Lower leg skin (tissue), 4 donors: Measurements from ENCODE around the gene CLMP. TPM values are rescaled to one million over a fixed set of nuclear protein-coding genes. Genes with fewer than 3 reads are reported as not detected.

Experiments
- DNase-seq, 2 donors: peaks; one replicate each; pipeline ENCODE4 v3.0.0-alpha.2; 2019; ENCODE audit warnings: low spot score in 2 of 2
- H3K4me3 ChIP-seq: fragments of 200-600 bp; sonication (generic); 2 replicates; pipeline ENCODE4 v1.5.1; 2017; ENCODE audit warnings: mild to moderate bottlenecking, low read depth; ENCODE audit not compliant: poor library complexity, severe bottlenecking
- POLR2A ChIP-seq, 2 donors: fragments of 450-650 bp; IDR thresholded peaks; one replicate each; pipeline ENCODE4 v1.6.1; 2016 to 2017; ENCODE audit warnings: antibody characterized with exemption in 2 of 2, mild to moderate bottlenecking in 1 of 2, moderate library complexity in 1 of 2
- WGBS, 2 donors: methylation state at CpG; one replicate each; pipeline ENCODE4 v1.1.5; 2018; 5-methylcytosine and 5-hydroxymethylcytosine counted together
- intact Hi-C: fragments of 100-400 bp; cut with DNase I; formaldehyde crosslinking; loops from one replicate; pipeline ENCODE4 v1.15.0; 2023; ENCODE audit warnings: low total_unique reads
- total RNA-seq, 4 donors: library from RNA; depleted of rRNA; stranded (reverse); fragments of >200 nt; gene quantifications; one replicate each; pipeline ENCODE4 v1.1.0, GENCODE V29; 2016
- TF ChIP-seq, protein P1 (sequence below), 3 donors: fragments of 450-650 bp; IDR thresholded peaks; one replicate each; pipeline ENCODE4 v1.5.1; 2016; ENCODE audit warnings: antibody characterized with exemption in 3 of 3, mild to moderate bottlenecking in 3 of 3, moderate library complexity in 2 of 3

The CLMP gene
- total RNA-seq, 4 donors from 2014 or later: 7.6 to 27.0 (median 17.7) TPM

DNA sequence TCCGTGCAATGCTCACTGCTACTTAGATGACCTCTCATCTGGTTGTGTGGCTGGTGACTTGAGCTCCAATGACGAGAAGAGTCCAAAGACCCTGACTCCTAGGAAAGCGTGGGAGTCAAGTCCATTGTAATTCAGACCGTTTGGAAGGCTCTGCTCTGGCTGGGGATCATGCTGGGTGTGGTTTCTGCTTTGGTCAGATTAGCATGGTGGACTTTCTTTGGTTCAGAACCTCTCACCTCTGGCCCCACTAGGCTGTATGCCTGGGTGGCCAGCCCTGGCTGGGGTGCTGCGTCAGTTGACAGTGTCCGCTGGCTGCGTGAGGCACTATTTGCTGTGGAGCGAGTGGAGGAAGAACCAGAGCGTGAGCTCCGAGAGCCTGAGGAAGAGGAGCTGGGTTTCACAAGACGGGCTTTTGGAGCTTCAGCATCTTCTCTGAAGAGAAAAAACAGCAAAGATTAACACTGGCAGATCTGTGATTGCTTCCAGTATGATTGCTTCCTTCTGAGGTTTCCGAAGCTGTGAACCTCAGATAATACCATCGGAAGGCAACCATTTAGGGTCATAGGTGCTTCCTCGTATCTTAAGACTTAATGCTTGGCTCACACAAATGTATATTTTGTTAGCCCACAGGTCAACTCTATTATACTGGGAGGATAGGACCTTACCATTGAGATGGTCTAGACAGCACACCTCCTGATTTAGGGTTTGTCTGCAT, 121.5 kb downstream of the CLMP start:
- no peak for TF ChIP-seq POLR2A (IDR thresholded peaks at IDR 0.05)
- TF ChIP-seq, protein P1, sequence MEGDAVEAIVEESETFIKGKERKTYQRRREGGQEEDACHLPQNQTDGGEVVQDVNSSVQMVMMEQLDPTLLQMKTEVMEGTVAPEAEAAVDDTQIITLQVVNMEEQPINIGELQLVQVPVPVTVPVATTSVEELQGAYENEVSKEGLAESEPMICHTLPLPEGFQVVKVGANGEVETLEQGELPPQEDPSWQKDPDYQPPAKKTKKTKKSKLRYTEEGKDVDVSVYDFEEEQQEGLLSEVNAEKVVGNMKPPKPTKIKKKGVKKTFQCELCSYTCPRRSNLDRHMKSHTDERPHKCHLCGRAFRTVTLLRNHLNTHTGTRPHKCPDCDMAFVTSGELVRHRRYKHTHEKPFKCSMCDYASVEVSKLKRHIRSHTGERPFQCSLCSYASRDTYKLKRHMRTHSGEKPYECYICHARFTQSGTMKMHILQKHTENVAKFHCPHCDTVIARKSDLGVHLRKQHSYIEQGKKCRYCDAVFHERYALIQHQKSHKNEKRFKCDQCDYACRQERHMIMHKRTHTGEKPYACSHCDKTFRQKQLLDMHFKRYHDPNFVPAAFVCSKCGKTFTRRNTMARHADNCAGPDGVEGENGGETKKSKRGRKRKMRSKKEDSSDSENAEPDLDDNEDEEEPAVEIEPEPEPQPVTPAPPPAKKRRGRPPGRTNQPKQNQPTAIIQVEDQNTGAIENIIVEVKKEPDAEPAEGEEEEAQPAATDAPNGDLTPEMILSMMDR (IDR thresholded peaks at IDR 0.05): no peak
- 92 to 98% methylated on average over 14 of the region's 14 CpGs for WGBS, 2 donors

GRCh38 chr11:123072762-123073161, 122.3 kb downstream of the CLMP start:
- intact Hi-C loops: no loop called here
- TF ChIP-seq, protein P1 (IDR thresholded peaks at IDR 0.05): no peak
- no peak for TF ChIP-seq POLR2A (IDR thresholded peaks at IDR 0.05)
- no peak overlapping the region for H3K4me3 ChIP-seq
- no peak for DNase-seq

More for the DNA sequence above, 121.5 kb downstream of the CLMP start:
- no peak overlapping the region for H3K4me3 ChIP-seq
- DNase-seq: no peak
- intact Hi-C loops: no loop called here

DNA sequence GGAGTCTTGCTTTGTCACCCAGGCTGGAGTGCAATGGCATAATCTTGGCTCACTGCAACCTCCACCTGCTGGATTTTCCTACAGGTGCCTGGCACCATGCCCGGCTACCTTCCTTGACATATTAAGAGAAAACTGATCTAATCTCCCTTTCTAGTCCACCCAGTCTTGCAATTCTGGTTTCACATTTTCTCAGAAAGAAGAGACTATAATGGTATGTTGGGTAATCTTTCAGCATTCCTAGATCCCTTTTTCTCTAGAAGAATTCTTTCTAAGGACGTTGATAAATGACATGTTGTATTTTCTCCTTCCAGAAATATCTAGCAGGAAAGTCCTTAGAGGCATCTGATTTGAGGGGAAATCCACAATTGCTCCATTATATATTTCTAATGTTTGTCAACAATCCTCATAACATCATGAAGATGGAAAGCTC, 122.7 kb downstream of the CLMP start:
- WGBS, 2 donors: 48 to 53% methylated on average over 2 of the region's 2 CpGs
- intact Hi-C loops: no loop called here
- TF ChIP-seq, protein P1 (IDR thresholded peaks at IDR 0.05): no peak
- no peak for TF ChIP-seq POLR2A (IDR thresholded peaks at IDR 0.05)
- no peak overlapping the region for H3K4me3 ChIP-seq
- no peak for DNase-seq

DNA sequence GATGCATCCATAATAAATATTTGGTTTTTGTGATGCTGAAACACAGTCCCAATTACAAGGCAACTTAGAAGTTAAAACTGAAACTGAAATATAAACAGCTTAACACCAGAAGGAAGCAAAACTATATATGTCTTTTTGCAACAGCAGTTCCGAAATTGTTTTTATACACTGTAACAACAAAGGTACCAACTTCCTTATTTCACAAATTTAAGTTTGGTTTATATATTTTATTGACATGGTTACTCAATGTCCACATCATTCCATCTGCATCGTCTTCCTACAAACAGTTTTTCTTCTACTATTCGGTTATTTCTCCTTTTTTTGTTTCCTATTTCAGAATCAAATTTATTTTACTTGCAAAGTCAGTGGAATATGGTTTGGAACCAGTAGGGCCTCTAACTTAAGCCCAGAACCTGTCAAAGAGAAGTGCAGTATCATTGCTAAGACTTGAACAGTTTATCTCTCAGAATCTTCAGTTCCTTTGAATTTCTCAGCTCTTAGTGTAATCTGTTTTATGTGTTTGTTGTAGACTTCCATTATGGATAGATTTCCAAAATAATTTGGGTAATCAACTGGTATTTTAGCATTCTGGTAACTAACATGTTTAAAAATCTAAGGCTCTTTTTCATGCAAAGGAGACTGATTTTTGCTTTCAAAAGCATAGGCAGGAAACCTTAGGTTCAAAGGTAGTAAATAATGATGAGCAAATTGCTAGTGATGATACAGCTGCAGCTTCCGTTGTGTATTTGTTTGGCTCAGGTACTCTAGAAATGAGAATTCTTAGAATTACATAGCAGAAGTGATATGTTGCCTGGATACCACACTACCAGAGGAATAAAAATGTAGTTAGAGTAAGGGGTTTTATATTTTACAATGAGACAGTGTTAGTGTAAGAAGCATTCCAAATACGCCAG, 124.9 kb downstream of the CLMP start:
- TF ChIP-seq, protein P1 (IDR thresholded peaks at IDR 0.05): no peak
- TF ChIP-seq POLR2A (IDR thresholded peaks at IDR 0.05): no peak
- 73 to 82% methylated on average over 5 of the region's 5 CpGs for WGBS, 2 donors
- no peak for DNase-seq
- intact Hi-C loops: no loop called here
- no peak overlapping the region for H3K4me3 ChIP-seq

DNA sequence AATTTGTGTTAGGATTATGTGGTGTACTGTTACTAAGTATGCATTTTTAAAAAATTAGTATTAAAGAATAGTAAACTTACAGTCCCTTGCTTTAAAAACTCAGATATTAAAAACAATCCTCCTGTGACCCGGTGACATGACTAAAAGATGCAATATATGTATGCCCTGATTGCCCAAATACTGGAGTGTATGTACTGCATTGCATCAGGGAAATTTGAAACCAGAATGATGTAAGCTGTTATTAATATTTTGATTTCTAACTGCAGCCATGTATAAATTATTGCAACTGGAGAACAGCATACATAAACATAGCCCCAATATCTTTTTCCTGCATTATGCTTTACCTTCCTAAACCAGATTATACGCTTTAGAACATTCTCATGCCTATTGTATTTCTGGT, 129.4 kb downstream of the CLMP start:
- TF ChIP-seq POLR2A (IDR thresholded peaks at IDR 0.05): no peak
- TF ChIP-seq, protein P1 (IDR thresholded peaks at IDR 0.05): no peak
- intact Hi-C loops: no loop called here
- DNase-seq: no peak
- no peak overlapping the region for H3K4me3 ChIP-seq
- WGBS, 2 donors: 82 to 83% methylated on average over 2 of the region's 2 CpGs
